H1 (cell line): ENCODE results near the gene COL27A1. TPM values are rescaled to one million over a fixed set of nuclear protein-coding genes. Genes with fewer than 3 reads are reported as not detected.

ENCODE experiments used
- CTCF ChIA-PET: fragments of 300-600 bp; sonication (Branson Sonifier 250); formaldehyde crosslinking; loops from one replicate; lab custom pipeline; 2021; ENCODE audit not compliant: partially characterized antibody; lab: Charles Lee
- POLR2A ChIA-PET: fragments of 300-600 bp; sonication (Branson Sonifier 250); formaldehyde crosslinking; loops from one replicate; lab custom pipeline; 2021; ENCODE audit warnings: inconsistent platforms; ENCODE audit not compliant: partially characterized antibody; lab: Charles Lee
- DNase-seq, 2 experiments: peaks; one replicate each; pipeline versions ENCODE4 v3.0.0 to v3.0.0-alpha.2; 2010 to 2022; ENCODE audit warnings: low spot score in 2 of 2, low read depth in 1 of 2, mixed read lengths in 1 of 2
- FAIRE-seq: peaks from 2 replicates; lab custom pipeline; 2011; peaks lifted over from hg19 to GRCh38; lab: Jason Lieb, UNC
- H2AFZ ChIP-seq: 2 replicates; pipeline ENCODE4 v1.8.1; 2012; ENCODE audit warnings: low read length, inconsistent platforms
- H2AK5ac ChIP-seq: 2 replicates; pipeline ENCODE4 v1.6.1; 2013; ENCODE audit warnings: low read depth, low read length
- H2BK120ac ChIP-seq: replicated peaks from 2 replicates; pipeline ENCODE3; 2013; ENCODE audit warnings: low read depth, low read length, inconsistent platforms
- H2BK12ac ChIP-seq: 2 replicates; pipeline ENCODE4 v1.6.1; 2013; ENCODE audit warnings: low read depth, low read length
- H2BK15ac ChIP-seq: 2 replicates; pipeline ENCODE4 v1.6.1; 2013; ENCODE audit warnings: low read length
- H2BK20ac ChIP-seq: 2 replicates; pipeline ENCODE4 v1.6.1; 2013; ENCODE audit warnings: low read length
- H2BK5ac ChIP-seq: 2 replicates; pipeline ENCODE4 v1.6.1; 2013; ENCODE audit warnings: low read depth, low read length
- H3K14ac ChIP-seq: 2 replicates; pipeline ENCODE4 v1.6.1; 2013; ENCODE audit warnings: inconsistent platforms; ENCODE audit not compliant: insufficient read length
- H3K18ac ChIP-seq: 2 replicates; pipeline ENCODE4 v1.6.1; 2013; ENCODE audit warnings: low read length; ENCODE audit errors: extremely low read depth
- H3K23ac ChIP-seq: 2 replicates; pipeline ENCODE4 v1.6.1; 2013; ENCODE audit warnings: inconsistent platforms; ENCODE audit not compliant: insufficient read length
- H3K23me2 ChIP-seq: 2 replicates; pipeline ENCODE4 v1.6.1; 2013; ENCODE audit warnings: low read depth, low read length
- H3K27ac ChIP-seq: 2 replicates; pipeline ENCODE4 v1.6.1; 2011; ENCODE audit warnings: low read depth, low read length, inconsistent platforms
- H3K27me3 ChIP-seq, 4 experiments: replicated peaks in 1 of 4; 1 replicate in 1 of 4; 2 replicates in 3 of 4; pipeline versions ENCODE4 v1.6.1 to v1.8.1; 2011 to 2013; ENCODE audit warnings: low read length in 3 of 4, mild to moderate bottlenecking in 3 of 4, inconsistent platforms in 2 of 4, mixed read lengths in 2 of 4, moderate library complexity in 1 of 4; ENCODE audit not compliant: control insufficient read depth in 3 of 4, insufficient read depth in 3 of 4; ENCODE audit errors: extremely low read depth in 1 of 4
- H3K36me3 ChIP-seq, 4 experiments: 2 replicates each; pipeline versions ENCODE4 v1.6.1 to v1.8.1; 2011 to 2013; ENCODE audit warnings: mild to moderate bottlenecking in 4 of 4, low read length in 3 of 4, moderate library complexity in 2 of 4, control low read depth in 1 of 4, inconsistent platforms in 1 of 4; ENCODE audit not compliant: insufficient read depth in 4 of 4, control insufficient read depth in 2 of 4
- H3K4ac ChIP-seq: replicated peaks from 2 replicates; pipeline ENCODE3; 2013; ENCODE audit warnings: low read length, low read depth, mixed read lengths, inconsistent platforms; ENCODE audit not compliant: insufficient read length
- H3K4me1 ChIP-seq, 4 experiments: replicated peaks in 1 of 4; 1 replicate in 1 of 4; 2 replicates in 3 of 4; pipeline versions ENCODE4 v1.6.1 to v1.8.1; 2011 to 2013; ENCODE audit warnings: low read length in 3 of 4, inconsistent platforms in 2 of 4, mixed read lengths in 1 of 4; ENCODE audit not compliant: insufficient read depth in 4 of 4, control insufficient read depth in 3 of 4
- H3K4me2 ChIP-seq, 2 experiments: 2 replicates each; pipeline versions ENCODE4 v1.6.1 to v1.8.1; 2011 to 2013; ENCODE audit warnings: low read depth in 2 of 2, low read length in 2 of 2, control low read depth in 1 of 2, inconsistent platforms in 1 of 2, mild to moderate bottlenecking in 1 of 2; ENCODE audit not compliant: insufficient read depth in 1 of 2
- H3K4me3 ChIP-seq, 4 experiments: fragments of 200-600, 300-600 bp in 1 of 4; sonication (generic), shearing (Covaris generic), sonication (Bioruptor Twin) in 1 of 4; 2 replicates each; pipeline versions ENCODE4 v1.5.1 to v1.8.1; 2011 to 2016; ENCODE audit warnings: low read length in 4 of 4, low read depth in 3 of 4, control low read depth in 2 of 4, inconsistent platforms in 2 of 4, mild to moderate bottlenecking in 2 of 4, mixed read lengths in 1 of 4, moderate library complexity in 1 of 4; ENCODE audit not compliant: insufficient read depth in 2 of 4; ENCODE audit errors: extremely low read depth in 1 of 4
- H3K56ac ChIP-seq: replicated peaks from 2 replicates; pipeline ENCODE3; 2013; ENCODE audit warnings: low read depth, mild to moderate bottlenecking, mixed read lengths, low read length, inconsistent platforms; ENCODE audit not compliant: insufficient read length
- H3K79me1 ChIP-seq: 2 replicates; pipeline ENCODE4 v1.6.1; 2013; ENCODE audit warnings: low read depth, low read length, control low read depth
- H3K79me2 ChIP-seq, 2 experiments: 2 replicates each; pipeline versions ENCODE4 v1.6.1 to v1.8.1; 2012 to 2013; ENCODE audit warnings: low read length in 2 of 2, mild to moderate bottlenecking in 2 of 2, inconsistent platforms in 1 of 2; ENCODE audit not compliant: insufficient read depth in 2 of 2, control insufficient read depth in 1 of 2
- H3K9ac ChIP-seq, 4 experiments: replicated peaks in 1 of 4; 1 replicate in 1 of 4; 2 replicates in 3 of 4; pipeline versions ENCODE4 v1.6.1 to v1.8.1; 2011 to 2013; ENCODE audit warnings: low read depth in 3 of 4, low read length in 3 of 4, control low read depth in 2 of 4, mild to moderate bottlenecking in 2 of 4, moderate library complexity in 2 of 4, inconsistent platforms in 1 of 4; ENCODE audit errors: extremely low read depth in 1 of 4
- H3K9me3 ChIP-seq, 2 experiments: 2 replicates each; pipeline versions ENCODE4 v1.6.1 to v1.8.1; 2012 to 2013; ENCODE audit warnings: mild to moderate bottlenecking in 2 of 2, moderate library complexity in 2 of 2, control low read depth in 1 of 2, inconsistent platforms in 1 of 2, low read depth in 1 of 2, low read length in 1 of 2, mixed read lengths in 1 of 2; ENCODE audit not compliant: insufficient read depth in 2 of 2
- H4K20me1 ChIP-seq, 2 experiments: replicated peaks in 1 of 2; 2 replicates each; pipeline versions ENCODE3 to v1.8.1; 2011 to 2013; ENCODE audit warnings: inconsistent platforms in 2 of 2, low read length in 2 of 2, mild to moderate bottlenecking in 1 of 2; ENCODE audit not compliant: insufficient read depth in 2 of 2, control insufficient read depth in 1 of 2
- H4K5ac ChIP-seq: 2 replicates; pipeline ENCODE4 v1.6.1; 2013; ENCODE audit warnings: low read length, low read depth, mixed read lengths, inconsistent platforms; ENCODE audit not compliant: insufficient read length
- H4K8ac ChIP-seq: 2 replicates; pipeline ENCODE4 v1.8.0; 2013; ENCODE audit warnings: mild to moderate bottlenecking, moderate library complexity, low read length, inconsistent platforms; ENCODE audit not compliant: insufficient read depth; ENCODE audit errors: extremely low read depth
- H4K91ac ChIP-seq: replicated peaks from 2 replicates; pipeline ENCODE3; 2013; ENCODE audit warnings: low read length, mixed read lengths, inconsistent platforms; ENCODE audit not compliant: insufficient read length
- CREB1 ChIP-seq: IDR thresholded peaks from 2 replicates; pipeline ENCODE4 v1.6.1; 2012; ENCODE audit warnings: inconsistent platforms
- E2F6 ChIP-seq: IDR thresholded peaks from 2 replicates; pipeline ENCODE4 v1.6.1; 2012; ENCODE audit warnings: inconsistent platforms
- EZH2 ChIP-seq: fragments of 200-600 bp; sonication (generic); IDR thresholded peaks from 2 replicates; pipeline ENCODE4 v1.7.1; 2012; ENCODE audit warnings: low read depth, mild to moderate bottlenecking, moderate library complexity, low read length, inconsistent platforms; ENCODE audit not compliant: severe bottlenecking
- GTF2F1 ChIP-seq: IDR thresholded peaks from 2 replicates; pipeline ENCODE4 v1.6.1; 2012; ENCODE audit warnings: low read depth, low read length, improper control_type of control experiment, borderline replicate concordance
- HDAC2 ChIP-seq, 2 experiments: fragments of 300-600 bp in 1 of 2; sonication (generic) in 1 of 2; IDR thresholded peaks; 2 replicates each; pipeline ENCODE4 v1.6.1; 2011 to 2012; ENCODE audit warnings: low read depth in 2 of 2, low read length in 2 of 2, mild to moderate bottlenecking in 2 of 2, moderate library complexity in 2 of 2, borderline replicate concordance in 1 of 2, inconsistent platforms in 1 of 2
- PHF8 ChIP-seq: fragments of 200-600 bp; sonication (generic); conservative IDR thresholded peaks from 2 replicates; pipeline ENCODE4 v1.7.1; 2012; ENCODE audit warnings: low read depth, mild to moderate bottlenecking, inconsistent platforms, low read length, moderate library complexity
- SAP30 ChIP-seq: fragments of 300-600 bp; sonication (generic); IDR thresholded peaks from 2 replicates; pipeline ENCODE4 v1.7.1; 2012; ENCODE audit warnings: low read length, moderate library complexity, mild to moderate bottlenecking, inconsistent platforms; ENCODE audit not compliant: insufficient read depth, insufficient replicate concordance
- TAF1 ChIP-seq: IDR thresholded peaks from 2 replicates; pipeline ENCODE4 v1.6.1; 2011; ENCODE audit warnings: mild to moderate bottlenecking, low read depth, low read length
- TEAD4 ChIP-seq: IDR thresholded peaks from 2 replicates; pipeline ENCODE4 v1.6.1; 2012; ENCODE audit warnings: low read depth, low read length, inconsistent platforms, mixed read lengths
- WGBS, 2 experiments: shearing (Covaris generic) in 1 of 2; methylation state at CpG; one replicate each; pipeline versions ENCODE4 v1.1.6 to v1.1.7; 2013 to 2015; ENCODE audit warnings: low lambda C conversion rate in 2 of 2, mixed read lengths in 2 of 2, inconsistent platforms in 1 of 2, low coverage in 1 of 2, missing lambda C conversion rate in 1 of 2; ENCODE audit not compliant: insufficient replicate concordance in 2 of 2, insufficient coverage in 1 of 2, insufficient read length in 1 of 2; ENCODE audit errors: extremely low coverage in 1 of 2, missing lambda C conversion rate in 1 of 2; 5-methylcytosine and 5-hydroxymethylcytosine counted together
- polyA plus RNA-seq, 7 experiments: library from polyadenylated mRNA; depleted of rRNA in 3 of 7; stranded (reverse) in 5 of 7; unstranded in 2 of 7; fragments of >200 nt in 5 of 7; fragments of 200-250 nt in 2 of 7; gene quantifications; 1 replicate in 5 of 7; 2 replicates in 1 of 7; 4 replicates in 1 of 7; pipeline versions ENCODE4 v1.2.1 to v1.2.3, GENCODE V29; 2011 to 2013; ENCODE audit warnings: missing spikeins in 2 of 7, mixed read lengths in 2 of 7
- total RNA-seq: library from RNA; stranded (reverse); fragmentation: NEBNext Ultra II Directional; extraction: Animal tissue kit (Norgen Biotek cat#: 25700); gene quantifications from 2 replicates; pipeline ENCODE4 v1.2.1, GENCODE V29; 2021

The COL27A1 gene
- total and polyA plus RNA-seq, 2 of the 8 experiments (the other 6 are each of a cell fraction or from before 2014, with no cell fraction given), result 15.1 to 22.8 TPM

GRCh38 chr9:114153761-114154599 is 1.4 kb upstream of the COL27A1 start:
- H3K9ac ChIP-seq, result peak overlapping the region in 2 of 4 experiments; percentile 4 to 18; a peak in 2 of 7 replicates
- no peak overlapping the region for H3K27ac ChIP-seq
- peak overlapping the region; percentile 62 for H3K18ac ChIP-seq
- 0 out of 4 replicates have a peak, but pooled peaks cover 0 to 6% of the 10 kb centered on the region in 2 experiments for H3K79me2 ChIP-seq
- H3K23me2 ChIP-seq, result peaks cover 13% of the 10 kb centered on the region
- H4K5ac ChIP-seq, result no peak overlapping the region
- H3K56ac ChIP-seq, result peak overlapping the region; percentile 17
- H3K23ac ChIP-seq, result no peak overlapping the region
- DNase-seq (peak in 1 of 2 experiments; percentile 78), FAIRE-seq (no peak)
- ChIA-PET CTCF (interaction anchor here (0.9 to 8.5 kb wide), 28 partner anchors 10 to 261 kb away, joined by 3 to 114 read pairs (median 6); partner anchors contain the start of gene KIF12), POLR2A (interaction anchor here (1.3 to 1.6 kb wide), 4 partner anchors 7 to 46 kb away, joined by 3 to 5 read pairs (median 3); no protein-coding TSS in a partner anchor)
- H3K4me1 ChIP-seq, result peaks cover 0 to 14% (median 11%) of the 10 kb centered on the region in 4 experiments; a peak in 6 of 7 replicates
- peak overlapping the region; percentile 49 to 86 (median 57) for H3K4me3 ChIP-seq
- H2AFZ ChIP-seq, result peak overlapping the region; percentile 63; the same call in 1 of the 2 replicates
- H4K20me1 ChIP-seq, result peaks cover 3 to 20% of the 10 kb centered on the region in 2 experiments
- no peak overlapping the region for H3K14ac ChIP-seq
- H2BK5ac ChIP-seq, result no peak overlapping the region; the same call in 1 of the 2 replicates
- WGBS, 2 experiments, result 4% methylated on average over 40 of the region's 80 CpGs; no CpG with 5 or more reads in 1 of the 2 experiments
- H3K9me3 ChIP-seq, result no peaks in the 10 kb centered on the region
- H3K79me1 ChIP-seq, result peaks cover 5% of the 10 kb centered on the region; the same call in 1 of the 2 replicates
- H3K4ac ChIP-seq, result no peak overlapping the region
- no peaks in the 10 kb centered on the region for H3K36me3 ChIP-seq
- H3K4me2 ChIP-seq, result peak overlapping the region; percentile 100
- H3K27me3 ChIP-seq, result peaks cover 4 to 26% (median 21%) of the 10 kb centered on the region in 4 experiments
- H2BK120ac ChIP-seq, result no peak overlapping the region
- H2BK12ac ChIP-seq, result peak overlapping the region; percentile 100
- H4K91ac ChIP-seq, result peak overlapping the region; percentile 25
- peak overlapping the region; percentile 99 for H2BK15ac ChIP-seq
- peak overlapping the region; percentile 64; the same call in 1 of the 2 replicates for H4K8ac ChIP-seq
- peak overlapping the region; percentile 75; the same call in 1 of the 2 replicates for H2BK20ac ChIP-seq
- no peak overlapping the region for H2AK5ac ChIP-seq
- TF ChIP-seq PHF8, result no peak
- TF ChIP-seq TEAD4, result 0 out of 2 replicates have a peak, but pooled peaks have one; percentile 48
- peak; percentile 86 for TF ChIP-seq EZH2
- TF ChIP-seq TAF1, result peak; percentile 43; the same call in 1 of the 2 replicates
- no peak for TF ChIP-seq SAP30
- TF ChIP-seq HDAC2 (IDR thresholded peaks at IDR 0.05; ENCODE audit: borderline replicate concordance in 1 of 2, low read depth in 2 of 2, low read length in 2 of 2), result no peak
- TF ChIP-seq E2F6, result peak; percentile 12; the same call in 1 of the 2 replicates
- no peak for TF ChIP-seq GTF2F1
- TF ChIP-seq CREB1, result peak; percentile 20; the same call in 1 of the 2 replicates
